OCI-LY7 (cell line): Measurements from ENCODE around the gene NUP93. TPM values are rescaled to one million over a fixed set of nuclear protein-coding genes. Genes with fewer than 3 reads are reported as not detected.

Experiments used
- BruUV-seq: library from RNA; stranded (reverse); fragments of 400-500 nt; replicated peaks from 2 replicates; lab custom pipeline; 2021; lab: Mats Ljungman, UMichigan
- CTCF ChIA-PET: fragments of 300-600 bp; sonication (Branson Sonifier 250); formaldehyde crosslinking; loops from one replicate; lab custom pipeline; 2022; ENCODE audit warnings: antibody characterized with exemption; ENCODE audit not compliant: unreplicated experiment; lab: Charles Lee
- POLR2A ChIA-PET: fragments of 300-600 bp; sonication (Branson Sonifier 250); formaldehyde crosslinking; loops from one replicate; lab custom pipeline; 2022; ENCODE audit warnings: antibody characterized with exemption; lab: Charles Lee
- DNase-seq: peaks from one replicate; pipeline ENCODE4 v3.0.0-alpha.2; 2015; ENCODE audit warnings: low spot score
- H2AFZ ChIP-seq: fragments of 200-600 bp; sonication (generic), shearing (Covaris generic); 2 replicates; pipeline ENCODE4 v1.6.1; 2014; ENCODE audit warnings: mild to moderate bottlenecking, antibody characterized with exemption, low read length, moderate library complexity
- H3K27ac ChIP-seq: fragments of 200-600 bp; sonication (generic); 2 replicates; pipeline ENCODE4 v1.5.1; 2014; ENCODE audit warnings: mixed run types, low read depth, mild to moderate bottlenecking, moderate library complexity, low read length, inconsistent platforms; ENCODE audit not compliant: poor library complexity, severe bottlenecking
- H3K36me3 ChIP-seq: fragments of 200-600 bp; sonication (generic); 2 replicates; pipeline ENCODE4 v1.6.1; 2014; ENCODE audit warnings: mild to moderate bottlenecking, antibody characterized with exemption, low read length, moderate library complexity, mixed read lengths; ENCODE audit not compliant: insufficient read depth
- H3K4me1 ChIP-seq: fragments of 200-600 bp; sonication (generic); 2 replicates; pipeline ENCODE4 v1.5.1; 2014; ENCODE audit warnings: mild to moderate bottlenecking, low read length; ENCODE audit not compliant: insufficient read depth, poor library complexity, severe bottlenecking
- H3K4me2 ChIP-seq: fragments of 200-600 bp; sonication (generic); 2 replicates; pipeline ENCODE4 v1.6.1; 2014; ENCODE audit warnings: mild to moderate bottlenecking, low read length
- H3K4me3 ChIP-seq: fragments of 200-600 bp; sonication (generic); 2 replicates; pipeline ENCODE4 v1.5.1; 2014; ENCODE audit warnings: mild to moderate bottlenecking, low read depth, low read length; ENCODE audit not compliant: poor library complexity, severe bottlenecking
- H3K79me2 ChIP-seq: fragments of 200-600 bp; sonication (generic); 2 replicates; pipeline ENCODE4 v1.6.1; 2016; ENCODE audit warnings: low read depth, mild to moderate bottlenecking, low read length, moderate library complexity, mixed read lengths; ENCODE audit not compliant: insufficient read depth
- H3K9me2 ChIP-seq: fragments of 200-600 bp; sonication (generic); 2 replicates; pipeline ENCODE4 v1.6.1; 2016; ENCODE audit warnings: mild to moderate bottlenecking, low read length, mixed read lengths; ENCODE audit not compliant: insufficient read depth
- H3K9me3 ChIP-seq: fragments of 200-600 bp; sonication (generic); 2 replicates; pipeline ENCODE4 v1.6.1; 2014; ENCODE audit warnings: mild to moderate bottlenecking, mixed run types, low read length, mixed read lengths
- H4K20me1 ChIP-seq: fragments of 200-600 bp; sonication (generic); 2 replicates; pipeline ENCODE4 v1.6.1; 2014; ENCODE audit warnings: mild to moderate bottlenecking, antibody characterized with exemption, low read length, moderate library complexity, mixed read lengths; ENCODE audit not compliant: insufficient read depth
- CTCF ChIP-seq: fragments of 200-600 bp; sonication (generic); conservative IDR thresholded peaks from 2 replicates; pipeline ENCODE4 v1.5.1; 2014; ENCODE audit warnings: mild to moderate bottlenecking, antibody characterized with exemption, low read length, moderate library complexity, mixed read lengths
- EZH2phosphoT487 ChIP-seq: fragments of 200-600 bp; sonication (generic); IDR thresholded peaks from 2 replicates; pipeline ENCODE4 v1.6.1; 2018; ENCODE audit warnings: low read depth, borderline replicate concordance, mild to moderate bottlenecking, mixed run types, antibody characterized with exemption, low read length, moderate library complexity, mixed read lengths
- intact Hi-C: fragments of 100-400 bp; cut with micrococcal nuclease; formaldehyde crosslinking; loops from one replicate; pipeline ENCODE4 v1.10.0; 2022; ENCODE audit not compliant: unreplicated experiment
- total RNA-seq, 2 experiments: library from RNA; depleted of rRNA in 1 of 2; stranded (reverse); fragments of >200 nt in 1 of 2; shearing (Covaris generic) in 1 of 2; gene quantifications; 2 replicates each; pipeline ENCODE4 v1.2.3, GENCODE V29; 2014 to 2022

Gene NUP93
- total RNA-seq, 2 experiments from 2014 or later, result 119 to 183 TPM

GRCh38 chr16:56744996-56745640 is 15.2 kb downstream of the NUP93 start:
- TF ChIP-seq EZH2phosphoT487, result no peak
- TF ChIP-seq CTCF, result no peak
- no peak overlapping the region for H3K27ac ChIP-seq
- ChIA-PET POLR2A (no interaction called here), CTCF (no interaction called here)
- H3K36me3 ChIP-seq, result peaks cover 44% of the 10 kb centered on the region
- H3K9me2 ChIP-seq, result no peaks in the 10 kb centered on the region
- no peaks in the 10 kb centered on the region for H3K4me1 ChIP-seq
- no peak overlapping the region for H3K4me3 ChIP-seq
- H3K79me2 ChIP-seq, result peaks cover 61% of the 10 kb centered on the region
- H3K9me3 ChIP-seq, result no peaks in the 10 kb centered on the region
- no peak overlapping the region for H2AFZ ChIP-seq
- intact Hi-C loops, result loop anchor here (1.0 kb wide), 1 partner anchor 29 kb away; no protein-coding TSS in a partner anchor
- no peak for DNase-seq
- H4K20me1 ChIP-seq, result peaks cover 3% of the 10 kb centered on the region; the same call in 1 of the 2 replicates
- no peak overlapping the region for H3K4me2 ChIP-seq
- no TSS peak for BruUV-seq

- Histone ChIP-seq H3K27ac (no peak overlapping the region), H3K4me2 (no peak overlapping the region), H2AFZ (no peak overlapping the region), H3K4me1 (no peaks in the 10 kb centered on the region), H3K9me2 (no peaks in the 10 kb centered on the region), H3K79me2 (peaks cover 60% of the 10 kb centered on the region), H3K4me3 (no peak overlapping the region), H3K9me3 (0 out of 2 replicates have a peak, but pooled peaks cover 7% of the 10 kb centered on the region), H4K20me1 (peaks cover 3% of the 10 kb centered on the region; the same call in 1 of the 2 replicates), H3K36me3 (peaks cover 59% of the 10 kb centered on the region)
- TF ChIP-seq CTCF (no peak), EZH2phosphoT487 (no peak)
- DNase-seq, result no peak
- BruUV-seq, result no TSS peak
- CTCF ChIA-PET, result no interaction called here
- intact Hi-C loops, result no loop called here
- POLR2A ChIA-PET, result no interaction called here
Observed at GRCh38 chr16:56747486-56748045, 17.6 kb downstream of the NUP93 start.

GRCh38 chr16:56748191-56748590 is 18.3 kb downstream of the NUP93 start:
- Histone ChIP-seq H3K9me3 (peaks cover 10% of the 10 kb centered on the region; the same call in 1 of the 2 replicates), H2AFZ (no peak overlapping the region), H3K27ac (no peak overlapping the region), H3K79me2 (peaks cover 54% of the 10 kb centered on the region), H4K20me1 (peaks cover 3% of the 10 kb centered on the region; the same call in 1 of the 2 replicates), H3K36me3 (peaks cover 60% of the 10 kb centered on the region), H3K4me2 (no peak overlapping the region), H3K4me1 (no peaks in the 10 kb centered on the region), H3K4me3 (no peak overlapping the region), H3K9me2 (no peaks in the 10 kb centered on the region)
- ChIA-PET POLR2A (interaction anchor here (0.6 to 1.3 kb wide), 2 partner anchors 17 to 20 kb away, joined by 4 read pairs; no protein-coding TSS in a partner anchor), CTCF (no interaction called here)
- TF ChIP-seq EZH2phosphoT487 (no peak), CTCF (no peak)
- no peak for DNase-seq
- BruUV-seq, result no TSS peak
- intact Hi-C loops, result no loop called here
